ENCODE data around the gene PTPRF.
"Not testable (repeated sequence)": the region's sequence is repeated elsewhere in the genome, so short reads cannot be mapped to it uniquely, and the experiment has no call there.

PTPRF gene

DNA sequence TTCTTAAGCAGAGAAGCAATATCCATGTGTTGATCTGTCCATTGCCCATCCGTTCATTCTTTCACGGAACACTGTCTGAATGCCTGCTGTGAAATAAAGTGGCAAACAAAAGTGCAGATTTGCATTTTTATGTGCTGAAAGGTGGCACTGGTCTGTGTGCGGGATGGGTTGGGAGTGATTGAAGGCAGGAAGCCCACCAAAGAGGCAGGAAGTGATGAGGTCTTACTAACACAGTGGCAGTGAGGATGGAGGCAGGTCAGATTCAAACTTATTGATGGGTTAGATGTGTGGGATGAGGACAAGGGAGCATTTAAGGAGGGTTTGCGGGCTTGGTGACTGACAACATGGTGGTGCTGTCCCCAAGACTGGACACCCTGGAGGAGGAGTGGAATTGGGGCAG, 8.3 kb downstream of the PTPRF start:
- DNase-seq, result no peak

- no peak for DNase-seq
These were observed 9.2 kb downstream of the PTPRF start for GRCh38 chr1:43539726-43540434.

DNA sequence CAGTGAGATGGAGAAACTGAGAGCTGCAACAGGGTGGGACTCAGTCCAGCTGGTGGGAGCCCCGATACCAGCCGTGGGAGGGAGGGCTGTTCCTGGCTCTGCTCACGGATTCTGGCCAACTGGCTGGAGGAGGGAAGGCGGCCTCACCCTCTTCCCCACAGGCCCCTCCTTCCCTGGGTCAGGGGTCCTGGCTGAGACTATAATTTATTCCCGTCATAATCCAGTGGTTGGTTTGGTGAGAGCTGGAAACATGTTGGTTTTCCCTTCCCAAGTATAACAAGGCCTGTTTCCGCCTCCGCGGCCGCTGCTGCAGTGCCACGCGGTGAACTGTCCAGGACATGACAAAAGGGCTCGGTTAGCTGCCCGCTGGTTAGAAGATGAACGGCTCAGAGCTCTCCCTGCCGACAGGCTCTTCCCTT, 10.0 kb downstream of the PTPRF start:
- DNase-seq, result no peak

DNA sequence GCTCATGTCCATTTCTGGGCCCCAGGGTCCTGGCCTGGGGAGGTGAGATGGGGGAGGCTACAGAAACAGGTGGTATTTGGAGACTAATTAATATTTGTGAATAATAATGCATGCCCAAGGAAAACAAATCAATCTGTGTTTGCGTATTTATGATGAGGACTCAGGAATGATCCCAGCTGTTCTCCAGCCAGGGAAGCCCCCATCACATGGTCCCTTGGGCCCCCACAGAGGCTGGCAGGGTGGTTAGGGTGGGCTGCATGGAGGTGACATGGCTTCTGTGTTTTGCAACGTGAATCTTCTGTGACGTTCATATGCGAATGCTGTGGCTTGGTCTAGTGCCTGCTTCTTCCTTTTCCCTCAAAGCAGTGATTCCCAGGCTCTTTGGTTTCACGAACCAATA, 10.5 kb downstream of the PTPRF start:
- no peak for DNase-seq

DNA sequence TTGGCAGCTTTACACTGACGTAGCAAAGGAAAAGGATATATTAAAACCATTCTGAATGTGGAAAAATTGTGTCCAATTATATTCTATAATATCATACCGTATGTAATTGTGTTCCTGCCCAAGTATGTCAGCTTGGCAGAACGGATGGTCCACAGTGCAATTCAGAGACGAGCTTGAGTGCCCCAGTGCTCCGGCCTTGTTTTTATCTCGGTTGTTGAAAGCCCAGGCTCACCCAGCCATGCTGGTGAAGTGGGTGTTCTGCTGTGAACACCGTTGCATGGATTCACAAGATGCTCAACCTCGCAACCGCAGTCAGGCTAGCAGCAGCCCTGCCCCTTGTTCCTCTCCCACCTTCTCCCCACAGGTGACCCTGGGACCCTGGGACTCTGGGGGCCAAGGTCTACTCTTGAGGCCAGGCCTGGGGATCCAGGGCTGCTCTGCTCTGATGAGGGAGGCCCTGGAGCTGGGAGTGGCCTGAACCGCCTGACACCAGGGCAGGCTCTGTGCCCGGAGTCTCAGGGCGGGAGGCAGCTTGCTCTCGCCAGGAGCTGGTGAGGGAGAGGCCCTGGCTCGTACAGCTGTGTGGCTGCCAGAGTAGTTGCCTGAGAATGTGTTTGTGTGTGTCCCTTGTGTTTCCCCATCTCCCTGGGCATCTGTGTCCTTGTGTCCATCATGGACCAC, 11.2 kb downstream of the PTPRF start:
- DNase-seq, result no peak

DNA sequence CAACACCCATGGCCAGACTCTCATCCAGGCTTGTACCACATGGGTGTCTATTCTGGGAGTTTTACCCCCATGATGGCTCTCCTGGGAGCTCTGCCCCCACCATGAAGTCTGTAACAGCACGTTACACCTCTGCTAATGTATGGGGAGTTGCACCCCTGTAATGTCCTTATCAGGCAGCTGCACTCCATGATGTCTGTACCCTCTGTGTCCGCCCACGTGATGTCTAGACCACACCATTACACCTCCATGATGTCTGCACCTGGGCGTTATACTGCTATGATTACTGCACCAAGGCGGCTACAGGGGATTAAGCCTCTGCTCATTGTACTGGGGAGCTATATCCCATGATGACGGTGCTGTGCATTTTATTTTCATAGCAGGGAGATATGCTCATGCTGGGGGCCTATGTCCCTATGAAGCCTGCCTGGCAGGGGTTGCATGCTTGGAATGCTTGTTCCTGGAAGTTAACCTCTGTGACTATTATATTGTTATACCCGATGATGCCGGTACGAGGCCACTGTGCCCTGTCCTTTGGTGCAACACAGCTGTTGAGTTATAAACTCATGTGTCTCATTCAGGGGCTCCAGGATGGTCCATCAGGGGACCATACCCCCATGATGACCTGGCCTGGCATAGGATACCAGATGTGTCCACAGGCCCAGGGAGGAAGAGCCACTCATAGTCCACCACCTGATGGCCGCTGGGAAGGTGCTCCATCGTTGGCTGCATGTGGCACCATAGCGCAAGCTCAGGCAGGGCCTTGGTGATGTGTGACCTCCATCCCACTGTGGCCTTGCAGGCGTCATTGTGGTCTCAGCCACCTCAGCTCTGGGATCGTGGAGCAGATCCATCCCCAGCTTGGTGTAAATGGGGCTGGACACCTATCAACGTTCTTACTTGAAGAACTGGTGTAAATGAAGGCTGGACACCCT, 12.1 kb downstream of the PTPRF start:
- DNase-seq, result no peak

GRCh38 chr1:43543567-43543966, 12.9 kb downstream of the PTPRF start:
- DNase-seq, result no peak

DNA sequence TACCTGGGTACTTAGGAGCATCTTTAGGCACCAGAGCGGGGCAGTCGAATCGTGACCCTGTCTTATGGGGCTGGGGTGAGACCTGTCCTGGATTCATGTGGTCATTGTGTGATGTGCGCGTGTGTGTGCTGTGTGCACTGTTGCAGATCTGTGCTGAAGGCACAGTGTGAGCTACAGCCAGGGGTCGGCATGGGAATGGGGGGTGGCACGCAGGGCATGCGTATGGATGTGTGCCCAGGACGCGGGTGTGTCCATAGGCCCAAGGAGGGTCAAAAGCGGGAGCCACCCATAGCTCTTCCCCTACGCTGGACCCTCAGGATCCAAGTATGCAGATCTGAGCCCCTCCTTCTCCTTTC, 14.6 kb downstream of the PTPRF start:
- DNase-seq, result no peak

DNA sequence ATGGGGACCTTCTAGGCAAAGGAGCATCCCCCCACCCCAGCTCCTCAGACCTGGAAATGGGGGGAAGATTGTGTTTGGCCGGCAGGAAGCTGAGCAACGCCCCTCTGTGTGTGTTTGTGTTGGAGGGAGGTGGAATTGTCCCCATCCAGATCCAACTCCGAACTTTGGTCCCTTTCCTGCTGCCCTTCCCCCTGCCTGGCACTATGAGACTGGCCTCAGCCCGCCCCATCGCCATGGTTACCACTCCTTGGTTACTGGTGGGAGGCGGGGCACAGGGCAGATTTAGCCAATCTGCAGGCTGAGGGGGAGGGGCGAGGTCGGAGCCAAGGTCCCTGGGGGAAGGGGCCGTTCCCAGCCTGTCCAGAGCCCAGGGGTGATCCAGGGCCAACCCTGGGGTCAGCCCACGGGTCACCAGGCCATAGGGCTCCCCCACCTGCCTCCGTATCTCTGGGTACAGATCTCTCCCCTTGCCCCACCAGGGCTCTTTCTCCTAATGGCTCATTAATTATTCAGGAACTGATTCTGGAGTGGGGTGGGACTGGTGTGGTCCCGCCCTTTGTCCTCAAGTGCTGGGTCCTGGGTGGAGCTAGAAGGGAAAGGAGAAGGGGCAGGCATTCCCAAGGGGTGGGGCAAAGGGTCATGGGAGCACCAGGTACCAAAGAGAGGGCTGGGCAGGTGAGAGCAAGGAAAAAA, 15.2 kb downstream of the PTPRF start:
- no peak for DNase-seq

DNA sequence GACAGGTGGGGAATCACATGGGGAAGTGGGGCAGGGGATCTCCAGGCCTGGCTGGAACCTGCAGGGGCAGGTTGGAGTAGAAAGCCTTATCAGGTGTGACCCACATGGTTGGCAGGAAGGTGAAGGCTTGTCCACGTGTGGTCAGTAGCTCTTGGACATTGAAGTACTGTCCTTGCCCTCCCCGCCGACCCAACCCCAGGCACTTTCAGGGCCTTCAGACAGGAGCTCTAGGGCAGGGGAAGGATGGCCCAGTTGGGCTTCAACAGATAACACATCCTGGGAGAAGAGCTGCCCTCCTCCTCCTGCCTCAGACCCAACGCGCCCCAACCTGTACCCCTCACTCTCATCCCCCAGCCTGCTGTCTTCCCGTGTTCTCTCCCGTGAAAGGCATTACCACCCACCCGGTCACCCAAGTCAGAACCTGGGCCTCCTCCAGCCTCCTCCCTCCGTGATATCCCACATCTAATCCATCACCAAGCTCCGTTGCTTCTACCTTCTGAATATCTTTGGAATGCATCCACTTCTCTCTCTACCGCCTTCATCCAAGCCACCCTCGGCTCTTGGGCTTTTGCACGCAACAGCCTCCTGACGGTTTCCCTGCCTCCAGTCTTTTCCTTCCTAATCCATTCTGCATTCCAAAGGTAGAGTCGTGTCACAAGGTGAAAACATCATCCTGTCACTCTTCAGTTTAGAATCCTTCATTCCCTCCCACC, 15.9 kb downstream of the PTPRF start:
- DNase-seq, result no peak

- DNase-seq, result no peak
These were observed 16.9 kb downstream of the PTPRF start for GRCh38 chr1:43547538-43548072.

- DNase-seq, result no peak
These were observed 17.9 kb downstream of the PTPRF start for GRCh38 chr1:43548285-43549271.

GRCh38 chr1:43549394-43549793, 18.7 kb downstream of the PTPRF start:
- not testable (repeated sequence) for DNase-seq

GRCh38 chr1:43549921-43550597, 19.4 kb downstream of the PTPRF start:
- no peak for DNase-seq

- DNase-seq, result no peak
These were observed 20.0 kb downstream of the PTPRF start for GRCh38 chr1:43550598-43551246.

DNA sequence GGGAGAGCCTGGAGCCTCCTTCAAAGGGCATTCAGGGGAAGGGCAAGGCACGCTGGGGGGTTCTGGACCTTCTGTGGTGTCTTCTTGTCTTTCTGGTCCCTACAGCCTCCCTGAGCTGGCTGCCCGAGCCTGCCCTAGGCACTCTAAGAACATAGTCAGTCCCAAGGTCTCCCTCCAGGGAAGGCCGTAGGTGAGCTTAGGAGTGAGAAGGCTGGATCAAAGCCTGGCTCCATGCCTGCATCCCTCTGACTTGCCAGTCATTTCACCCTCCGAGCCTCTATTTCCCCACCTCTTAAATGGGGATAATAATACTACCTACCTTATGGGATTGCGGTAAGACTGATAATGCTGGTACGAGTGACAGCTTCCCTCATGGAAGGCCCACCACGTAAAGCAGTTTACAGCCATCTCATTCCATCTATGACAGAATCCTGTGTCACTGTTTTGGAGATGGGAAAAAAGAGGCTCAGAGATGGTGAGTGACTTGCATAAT, 20.8 kb downstream of the PTPRF start:
- DNase-seq, result no peak

- DNase-seq, result no peak
These were observed 21.5 kb downstream of the PTPRF start for GRCh38 chr1:43552059-43552742.

- no peak for DNase-seq
These were observed 22.1 kb downstream of the PTPRF start for GRCh38 chr1:43552813-43553212.
